ENCODE results near the gene PXMP2.

DNA sequence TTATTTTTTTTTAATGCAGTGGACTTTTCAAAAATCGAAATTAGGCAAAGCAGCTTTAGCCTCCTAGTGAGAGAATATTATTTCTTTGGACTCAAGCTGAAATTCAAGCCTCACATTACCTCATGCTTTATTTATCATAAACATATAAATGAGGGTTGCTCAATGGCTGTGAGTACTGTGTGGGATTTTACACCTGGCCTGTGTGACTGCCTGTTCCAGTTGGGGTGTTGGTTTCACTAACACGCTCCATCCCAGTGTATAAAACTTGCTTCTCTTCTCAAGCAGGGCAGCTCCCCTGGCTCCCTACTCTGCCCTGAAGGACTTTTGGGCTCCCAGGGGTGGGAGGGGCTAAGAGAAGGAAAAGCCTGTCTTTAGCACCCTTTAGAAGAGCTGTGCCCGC lies 59.2 kb downstream of the PXMP2 start:
- TF ChIP-seq POLR2A (IDR thresholded peaks at IDR 0.05) = no peak
- TF ChIP-seq, protein P1, sequence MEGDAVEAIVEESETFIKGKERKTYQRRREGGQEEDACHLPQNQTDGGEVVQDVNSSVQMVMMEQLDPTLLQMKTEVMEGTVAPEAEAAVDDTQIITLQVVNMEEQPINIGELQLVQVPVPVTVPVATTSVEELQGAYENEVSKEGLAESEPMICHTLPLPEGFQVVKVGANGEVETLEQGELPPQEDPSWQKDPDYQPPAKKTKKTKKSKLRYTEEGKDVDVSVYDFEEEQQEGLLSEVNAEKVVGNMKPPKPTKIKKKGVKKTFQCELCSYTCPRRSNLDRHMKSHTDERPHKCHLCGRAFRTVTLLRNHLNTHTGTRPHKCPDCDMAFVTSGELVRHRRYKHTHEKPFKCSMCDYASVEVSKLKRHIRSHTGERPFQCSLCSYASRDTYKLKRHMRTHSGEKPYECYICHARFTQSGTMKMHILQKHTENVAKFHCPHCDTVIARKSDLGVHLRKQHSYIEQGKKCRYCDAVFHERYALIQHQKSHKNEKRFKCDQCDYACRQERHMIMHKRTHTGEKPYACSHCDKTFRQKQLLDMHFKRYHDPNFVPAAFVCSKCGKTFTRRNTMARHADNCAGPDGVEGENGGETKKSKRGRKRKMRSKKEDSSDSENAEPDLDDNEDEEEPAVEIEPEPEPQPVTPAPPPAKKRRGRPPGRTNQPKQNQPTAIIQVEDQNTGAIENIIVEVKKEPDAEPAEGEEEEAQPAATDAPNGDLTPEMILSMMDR (IDR thresholded peaks at IDR 0.05) = no peak
